ENCODE measurements around the gene QPRT. TPM values are rescaled to one million over a fixed set of nuclear protein-coding genes. Genes with fewer than 3 reads are reported as not detected.
A peak's percentile ranks its signal among the peaks of the same experiment; 100 is the strongest.

Gene QPRT
- total RNA-seq, 1 experiment from 2014 or later, result 138 TPM

DNA sequence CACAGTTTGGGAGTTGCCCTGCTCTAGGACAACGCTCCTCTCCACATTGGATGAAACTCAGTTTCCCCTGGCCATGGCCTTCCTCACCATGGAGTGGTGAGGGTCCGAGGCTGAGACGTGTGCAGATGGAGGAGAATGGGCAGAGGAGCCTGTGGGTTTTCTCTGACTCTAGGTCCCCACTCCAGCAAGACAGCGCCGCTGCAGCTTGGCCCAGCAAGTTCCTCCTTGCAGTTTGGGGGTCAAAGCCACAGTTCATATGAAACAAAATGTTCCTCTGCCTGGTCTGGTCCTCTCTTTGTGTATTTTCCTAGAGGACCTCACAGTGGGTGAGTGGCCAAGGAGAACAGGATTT, 64.5 kb downstream of the QPRT start:
- Mint-ChIP-seq H3K4me1 (peaks cover 16% of the 10 kb centered on the region), H3K9me3 (peaks cover 10% of the 10 kb centered on the region)
- DNase-seq (ENCODE audit: low spot score), result no peak

GRCh38 chr16:29743827-29744531, 65.0 kb downstream of the QPRT start:
- Mint-ChIP-seq H3K27me3 (ENCODE audit: low read depth) (peaks cover 6% of the 10 kb centered on the region), H3K4me1 (peaks cover 16% of the 10 kb centered on the region), H3K4me3 (no peak overlapping the region), H3K27ac (no peak overlapping the region), H3K36me3 (peaks cover 31% of the 10 kb centered on the region), H3K9me3 (peaks cover 13% of the 10 kb centered on the region)
- no peak for DNase-seq (ENCODE audit: low spot score)
- CTCF ChIA-PET, result interaction anchor here (0.9 to 1.3 kb wide), 4 partner anchors 15 to 53 kb away, joined by 3 to 7 read pairs (median 4); partner anchors contain the start of gene KIF22
- peak; percentile 29 for ATAC-seq
- TF ChIP-seq ERG (CRISPR knock-in tag; IDR thresholded peaks at IDR 0.05), result 0 out of 2 replicates have a peak, but pooled peaks have one; percentile 25
- 0 out of 2 replicates have a peak, but pooled peaks have one; percentile 4 for TF ChIP-seq EMX1 (CRISPR knock-in tag; IDR thresholded peaks at IDR 0.05)
- 0 out of 2 replicates have a peak, but pooled peaks have one; percentile 4 for TF ChIP-seq ZNF416 (CRISPR knock-in tag; IDR thresholded peaks at IDR 0.05)
- TF ChIP-seq ZNF425 (CRISPR knock-in tag; conservative IDR thresholded peaks at IDR 0.05), result no peak
- POLR2A ChIA-PET, result interaction anchor here (0.5 to 0.8 kb wide), 2 partner anchors 34 to 87 kb away, joined by 3 to 5 read pairs; no protein-coding TSS in a partner anchor

More for the DNA sequence above, 64.5 kb downstream of the QPRT start:
- TF ChIP-seq, protein P1, sequence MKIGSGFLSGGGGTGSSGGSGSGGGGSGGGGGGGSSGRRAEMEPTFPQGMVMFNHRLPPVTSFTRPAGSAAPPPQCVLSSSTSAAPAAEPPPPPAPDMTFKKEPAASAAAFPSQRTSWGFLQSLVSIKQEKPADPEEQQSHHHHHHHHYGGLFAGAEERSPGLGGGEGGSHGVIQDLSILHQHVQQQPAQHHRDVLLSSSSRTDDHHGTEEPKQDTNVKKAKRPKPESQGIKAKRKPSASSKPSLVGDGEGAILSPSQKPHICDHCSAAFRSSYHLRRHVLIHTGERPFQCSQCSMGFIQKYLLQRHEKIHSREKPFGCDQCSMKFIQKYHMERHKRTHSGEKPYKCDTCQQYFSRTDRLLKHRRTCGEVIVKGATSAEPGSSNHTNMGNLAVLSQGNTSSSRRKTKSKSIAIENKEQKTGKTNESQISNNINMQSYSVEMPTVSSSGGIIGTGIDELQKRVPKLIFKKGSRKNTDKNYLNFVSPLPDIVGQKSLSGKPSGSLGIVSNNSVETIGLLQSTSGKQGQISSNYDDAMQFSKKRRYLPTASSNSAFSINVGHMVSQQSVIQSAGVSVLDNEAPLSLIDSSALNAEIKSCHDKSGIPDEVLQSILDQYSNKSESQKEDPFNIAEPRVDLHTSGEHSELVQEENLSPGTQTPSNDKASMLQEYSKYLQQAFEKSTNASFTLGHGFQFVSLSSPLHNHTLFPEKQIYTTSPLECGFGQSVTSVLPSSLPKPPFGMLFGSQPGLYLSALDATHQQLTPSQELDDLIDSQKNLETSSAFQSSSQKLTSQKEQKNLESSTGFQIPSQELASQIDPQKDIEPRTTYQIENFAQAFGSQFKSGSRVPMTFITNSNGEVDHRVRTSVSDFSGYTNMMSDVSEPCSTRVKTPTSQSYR (CRISPR knock-in tag; IDR thresholded peaks at IDR 0.05), result no peak
- no peak for TF ChIP-seq NR2C2 (CRISPR knock-in tag; IDR thresholded peaks at IDR 0.05)
- no peak for TF ChIP-seq IRF2 (CRISPR knock-in tag; IDR thresholded peaks at IDR 0.05; ENCODE audit: borderline replicate concordance, low read depth)
- no peak for TF ChIP-seq ERG (CRISPR knock-in tag; IDR thresholded peaks at IDR 0.05)
- no peak for TF ChIP-seq KAT7 (CRISPR knock-in tag; IDR thresholded peaks at IDR 0.05; ENCODE audit: borderline replicate concordance)
- TF ChIP-seq ZNF263 (CRISPR knock-in tag; IDR thresholded peaks at IDR 0.05; ENCODE audit: low read depth), result no peak
- TF ChIP-seq HMGXB4 (CRISPR knock-in tag; IDR thresholded peaks at IDR 0.05), result no peak
- TF ChIP-seq CDX4 (CRISPR knock-in tag; IDR thresholded peaks at IDR 0.05; ENCODE audit: borderline replicate concordance), result no peak
- no peak for TF ChIP-seq HMGA2 (CRISPR knock-in tag; IDR thresholded peaks at IDR 0.05)
- no peak for TF ChIP-seq JUN (CRISPR knock-in tag; IDR thresholded peaks at IDR 0.05)
- TF ChIP-seq FOXJ3 (CRISPR knock-in tag; IDR thresholded peaks at IDR 0.05; ENCODE audit: borderline replicate concordance), result no peak
- TF ChIP-seq SMAD4 (CRISPR knock-in tag; IDR thresholded peaks at IDR 0.05), result no peak
- H3K36me3 Mint-ChIP-seq, result peaks cover 27% of the 10 kb centered on the region
- no peak for ATAC-seq
- H3K4me3 Mint-ChIP-seq, result no peak overlapping the region
- peak overlapping the region; percentile 82 for H3K27ac Mint-ChIP-seq
- peaks cover 6% of the 10 kb centered on the region for H3K27me3 Mint-ChIP-seq (ENCODE audit: low read depth)
- ChIA-PET POLR2A (interaction anchor here (0.5 to 0.8 kb wide), 2 partner anchors 33 to 86 kb away, joined by 3 to 5 read pairs; no protein-coding TSS in a partner anchor), CTCF (interaction anchor here (1.0 to 1.3 kb wide), 4 partner anchors 14 to 52 kb away, joined by 3 to 7 read pairs (median 4); partner anchors contain the start of gene KIF22)
